GM19463 (cell line): ENCODE results near the gene CAB39.
"Not testable (repeated sequence)": the region's sequence is repeated elsewhere in the genome, so short reads cannot be mapped to it uniquely, and the experiment has no call there.

Source experiments
- ATAC-seq: cut with Tn5 transposase; IDR thresholded peaks from one replicate; pipeline ENCODE4 v1.9.1; 2021; ENCODE audit warnings: mild to moderate bottlenecking, moderate library complexity; ENCODE audit not compliant: unreplicated experiment

CAB39 gene

DNA sequence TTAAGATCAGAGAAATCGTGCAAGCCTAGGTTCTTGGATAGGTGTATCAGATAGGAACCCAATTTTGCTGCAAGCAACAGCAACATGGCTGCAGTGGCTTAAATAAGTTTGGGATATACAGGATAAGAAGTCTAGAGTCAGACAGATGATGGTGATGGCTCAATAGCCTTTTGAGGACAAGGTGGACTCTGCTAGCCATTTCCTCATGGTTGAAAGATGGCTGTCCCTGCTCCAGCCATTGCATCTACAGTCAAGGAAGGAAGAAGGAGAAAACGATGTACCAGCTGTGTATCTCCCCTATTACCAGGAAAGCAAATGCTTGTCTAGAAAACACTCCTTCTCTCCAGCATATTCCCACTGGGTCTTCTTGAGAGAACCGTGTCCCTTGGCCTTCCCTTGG lies 30.1 kb upstream of the CAB39 start:
- ATAC-seq, result no peak

DNA sequence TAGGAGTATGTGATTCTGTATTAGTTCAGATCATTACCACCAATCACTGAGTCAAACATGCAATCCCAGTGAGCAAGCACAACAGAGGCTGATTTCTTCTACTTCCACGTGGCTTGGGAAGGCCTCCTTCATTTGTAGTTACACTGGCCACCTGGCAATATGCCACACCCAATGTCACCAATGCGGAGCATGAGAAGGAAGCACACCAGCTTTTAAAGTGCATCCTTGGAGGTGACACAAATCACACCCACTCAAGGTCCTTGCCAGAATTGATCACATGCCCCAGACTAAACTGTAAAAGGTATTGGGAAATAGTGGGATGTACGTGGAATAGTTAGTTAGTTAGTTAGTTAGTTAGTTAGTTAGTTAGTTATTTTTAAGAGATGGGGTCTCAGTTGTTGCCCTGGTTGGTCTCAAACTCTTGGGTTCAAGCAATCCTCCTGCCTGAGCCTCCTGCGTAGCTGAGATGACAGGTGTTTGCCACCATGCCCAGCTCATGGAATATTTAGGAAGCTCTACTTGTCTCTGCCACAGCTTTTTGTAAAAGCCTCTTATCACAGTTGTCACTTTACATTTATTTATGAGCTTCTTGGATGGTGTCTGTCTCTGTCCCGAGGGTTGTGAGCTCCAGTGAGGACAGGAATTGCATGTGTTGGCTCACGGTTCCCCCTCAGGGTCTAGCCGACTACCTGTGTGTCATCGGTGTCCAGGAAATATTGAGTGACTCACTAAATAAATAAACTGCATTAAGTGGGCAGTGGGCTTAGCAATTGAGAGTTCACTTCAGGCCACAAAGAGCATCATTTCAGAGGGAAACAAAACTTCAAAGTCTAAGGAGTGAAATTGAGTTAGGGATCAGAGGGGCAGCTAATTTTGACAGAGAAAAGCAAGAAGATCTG lies 28.1 kb upstream of the CAB39 start:
- ATAC-seq, result no peak

DNA sequence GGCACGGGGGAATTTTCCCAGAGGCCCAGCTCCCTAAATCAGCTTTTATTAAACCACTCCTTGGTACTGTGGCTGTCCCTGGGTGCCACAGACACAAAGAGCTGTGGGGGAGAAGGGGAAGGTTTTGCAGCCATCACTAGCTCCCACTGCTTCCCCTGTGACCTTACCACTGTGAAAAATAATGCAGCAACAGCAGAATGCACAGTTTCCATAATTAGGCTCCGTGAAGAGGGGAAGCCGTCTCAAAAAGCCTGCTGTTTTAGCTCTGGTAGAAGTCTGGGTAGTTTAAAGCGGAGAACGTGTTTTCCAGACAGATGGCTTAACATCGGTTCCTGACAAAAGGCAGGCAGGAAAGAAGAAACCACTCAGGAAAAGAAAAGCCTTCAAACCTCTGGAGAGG lies 27.5 kb upstream of the CAB39 start:
- no peak for ATAC-seq

DNA sequence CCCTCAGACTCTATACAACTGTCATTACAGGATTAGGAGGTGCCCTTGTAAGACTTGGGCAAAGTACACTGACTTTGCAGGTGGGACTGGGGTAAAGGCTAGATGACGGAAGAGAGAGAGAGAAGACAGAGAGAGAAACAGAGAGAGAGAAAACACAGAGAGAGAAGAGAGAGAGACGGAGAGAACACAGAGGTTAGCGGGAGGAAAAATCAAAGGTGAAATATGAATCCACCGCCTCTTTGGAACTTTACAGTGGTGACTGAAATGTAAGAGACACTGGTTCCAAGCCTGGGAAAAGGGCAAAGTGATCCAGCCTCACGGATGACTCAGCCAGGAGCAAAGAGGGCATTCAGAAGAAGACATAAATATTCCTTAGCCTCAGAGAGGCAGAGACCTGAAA lies 25.1 kb upstream of the CAB39 start:
- no peak for ATAC-seq

DNA sequence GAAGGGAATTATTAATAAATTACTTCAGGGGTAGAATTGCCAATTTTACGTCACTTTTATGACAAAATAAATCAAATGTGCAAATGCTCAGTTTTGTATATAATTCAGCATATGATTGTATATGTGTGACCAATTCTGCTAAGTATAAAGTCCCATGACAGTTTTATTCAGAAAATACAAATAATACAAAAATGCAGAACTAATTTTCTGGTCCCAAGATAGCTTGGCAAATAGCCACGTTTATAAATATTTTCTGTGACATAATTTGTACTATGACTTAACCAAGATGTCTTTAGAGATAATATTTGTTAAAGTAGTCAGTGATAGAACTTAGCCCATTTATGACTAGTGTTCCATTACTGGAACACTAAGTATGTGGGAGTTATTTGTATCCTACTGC lies 24.2 kb upstream of the CAB39 start:
- no peak for ATAC-seq

DNA sequence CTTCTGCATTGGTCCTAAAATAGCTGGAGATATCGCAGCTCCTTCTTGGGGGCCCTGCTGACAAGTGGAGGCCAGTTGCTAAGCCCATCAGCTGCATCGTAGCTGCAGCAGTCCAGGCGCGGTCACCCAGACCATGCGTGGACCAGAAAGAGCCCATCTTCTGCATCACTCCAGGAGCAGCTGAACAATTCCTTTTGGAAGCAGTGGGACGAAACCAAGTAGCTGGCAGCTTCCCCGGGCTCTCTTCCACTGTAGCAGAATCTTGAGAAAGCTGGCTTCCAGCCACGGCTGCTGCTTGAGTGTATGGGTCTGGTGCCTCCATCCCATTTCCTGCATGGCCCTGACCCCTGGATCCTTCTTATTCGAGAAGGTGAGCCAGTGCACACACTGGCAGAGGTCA lies 22.2 kb upstream of the CAB39 start:
- no peak for ATAC-seq

DNA sequence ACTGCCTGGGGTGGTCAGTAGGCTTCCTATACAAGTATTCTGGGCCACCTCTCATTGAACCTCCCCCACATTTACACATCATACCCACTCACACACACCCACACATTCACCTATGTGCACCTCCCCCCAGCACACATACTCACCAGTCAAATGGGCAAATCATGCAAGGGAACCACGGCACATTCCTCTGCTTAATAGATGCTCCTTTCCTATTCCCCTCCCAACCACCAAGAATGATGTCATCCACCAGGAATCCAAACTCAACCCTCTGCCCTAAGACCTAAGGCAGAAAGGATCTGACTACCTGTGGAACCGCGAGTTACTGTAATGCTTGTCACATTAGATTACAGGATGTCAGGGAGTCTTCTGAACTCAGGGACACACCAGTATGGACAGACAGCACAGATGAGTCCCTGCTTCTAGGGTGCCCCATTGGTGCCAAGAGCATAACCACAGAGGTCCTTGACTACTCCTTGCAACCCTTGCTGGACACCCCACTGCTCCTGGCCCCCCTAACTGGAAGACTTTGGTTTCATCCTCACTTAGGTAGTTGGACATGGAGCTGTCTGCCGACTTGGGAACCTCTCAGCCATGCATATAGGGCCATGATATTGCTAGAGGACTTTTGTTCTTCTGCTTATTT lies 21.5 kb upstream of the CAB39 start:
- no peak for ATAC-seq

DNA sequence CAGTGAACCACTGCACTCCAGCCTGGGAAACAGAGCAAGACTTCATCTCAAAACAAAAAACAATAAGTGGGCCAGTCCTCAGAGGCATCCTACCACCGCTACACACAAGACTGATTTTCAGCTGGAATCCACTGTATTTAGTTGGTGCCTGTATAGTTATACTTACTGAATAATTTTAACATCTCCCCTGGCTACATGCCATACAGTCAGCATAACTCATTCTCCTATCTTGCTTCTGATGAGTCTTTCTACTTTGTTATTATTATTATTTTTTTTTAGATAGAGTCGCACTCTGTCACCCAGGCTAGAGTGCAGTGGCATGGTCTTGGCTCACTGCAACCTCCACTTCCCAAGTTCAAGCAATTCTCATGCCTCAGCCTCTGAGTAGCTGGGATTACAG lies 19.9 kb upstream of the CAB39 start:
- no peak for ATAC-seq

DNA sequence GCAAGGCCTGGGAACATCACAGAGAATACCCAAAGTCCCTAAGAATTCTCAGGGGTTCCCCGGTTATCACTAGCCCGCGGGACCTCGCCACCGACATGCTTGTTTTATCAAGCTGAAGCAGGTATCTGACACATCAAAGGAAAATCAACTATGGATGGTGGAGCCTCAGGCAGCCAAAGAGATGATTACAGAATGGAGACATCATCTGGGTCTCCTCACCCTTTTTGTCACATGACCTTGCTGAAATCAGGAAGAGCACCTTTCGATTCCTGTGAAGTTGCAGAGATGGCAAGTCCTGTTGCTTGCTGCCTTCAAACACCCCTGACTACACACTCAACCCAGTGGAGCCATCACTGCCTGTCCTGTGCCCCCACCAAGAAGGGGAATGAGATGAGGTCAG lies 19.2 kb upstream of the CAB39 start:
- ATAC-seq, result no peak

DNA sequence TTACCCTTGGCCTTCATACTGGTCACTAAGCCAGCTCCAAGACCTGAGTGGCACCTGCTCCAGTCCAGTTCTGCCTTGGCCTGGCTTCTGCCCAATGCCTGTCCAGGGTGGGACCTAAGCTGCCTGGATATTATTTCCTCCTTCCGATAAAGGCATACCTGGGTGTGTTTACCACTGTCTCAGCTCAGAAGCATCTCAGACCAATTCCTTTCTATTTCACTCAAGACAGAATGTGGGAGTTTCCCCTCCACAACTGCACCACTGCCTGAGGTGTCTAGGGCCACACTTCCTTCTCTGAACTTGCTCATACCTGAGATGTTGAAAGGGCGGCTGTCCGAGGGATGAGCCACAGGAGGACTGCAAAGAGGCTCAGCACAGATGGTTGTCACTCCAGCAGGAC lies 18.4 kb upstream of the CAB39 start:
- ATAC-seq, result no peak

DNA sequence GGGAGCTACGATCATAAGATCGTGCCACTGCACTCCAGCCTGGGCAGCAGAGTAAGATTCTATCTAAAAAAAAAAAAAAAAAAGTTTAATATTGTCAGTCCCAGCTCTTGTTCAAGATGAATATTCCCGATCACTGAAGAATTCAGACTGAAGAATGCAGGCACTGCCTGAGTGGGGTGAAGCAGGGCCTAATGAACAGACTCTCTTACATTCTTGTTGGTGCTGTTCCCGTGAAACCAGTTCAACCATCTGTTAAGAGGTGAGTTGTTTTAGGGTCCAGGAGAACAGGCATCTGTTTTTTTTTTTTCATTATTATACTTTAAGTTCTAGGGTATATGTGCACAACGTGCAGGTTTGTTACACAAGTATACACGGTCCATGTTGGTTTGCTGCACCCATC lies 17.1 kb upstream of the CAB39 start:
- ATAC-seq, result no peak

DNA sequence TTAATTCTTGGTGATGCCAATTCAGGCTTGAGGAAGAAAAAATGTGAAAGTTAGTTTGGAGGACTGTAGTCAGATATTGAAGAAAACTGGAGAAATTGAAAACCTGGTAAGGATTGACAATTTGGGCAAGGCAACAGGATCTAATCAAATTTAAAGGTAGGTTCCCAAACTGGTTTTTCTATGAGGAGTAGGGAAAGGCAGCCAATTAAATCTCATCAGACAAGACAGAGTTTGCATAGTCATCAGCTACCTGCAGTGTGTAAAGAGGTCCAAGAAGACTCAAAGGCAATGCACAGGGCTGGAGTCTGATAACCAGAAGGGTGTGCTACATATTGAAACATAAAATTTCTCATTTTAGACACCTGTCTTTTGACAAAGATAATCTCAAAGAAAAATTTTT lies 16.0 kb upstream of the CAB39 start:
- ATAC-seq, result no peak

DNA sequence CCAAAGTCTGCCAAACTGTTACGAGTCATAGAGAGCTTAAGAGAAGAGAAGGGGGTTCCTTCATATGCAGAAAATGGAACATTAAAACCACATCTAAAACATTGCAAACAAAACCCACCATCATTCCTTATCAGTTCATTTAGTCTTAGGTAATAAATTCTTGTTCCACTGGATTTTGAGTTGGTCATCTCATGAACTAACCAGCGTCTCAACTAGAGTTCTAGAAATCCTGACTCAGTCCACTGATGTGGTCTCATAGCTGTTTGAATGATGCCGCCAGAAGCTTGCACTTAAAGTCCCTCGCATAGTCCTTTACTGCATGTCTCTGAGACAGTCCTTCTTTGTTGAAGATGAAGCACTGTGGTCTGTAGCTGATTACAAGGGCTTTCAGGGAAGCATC lies 15.0 kb upstream of the CAB39 start:
- no peak for ATAC-seq

DNA sequence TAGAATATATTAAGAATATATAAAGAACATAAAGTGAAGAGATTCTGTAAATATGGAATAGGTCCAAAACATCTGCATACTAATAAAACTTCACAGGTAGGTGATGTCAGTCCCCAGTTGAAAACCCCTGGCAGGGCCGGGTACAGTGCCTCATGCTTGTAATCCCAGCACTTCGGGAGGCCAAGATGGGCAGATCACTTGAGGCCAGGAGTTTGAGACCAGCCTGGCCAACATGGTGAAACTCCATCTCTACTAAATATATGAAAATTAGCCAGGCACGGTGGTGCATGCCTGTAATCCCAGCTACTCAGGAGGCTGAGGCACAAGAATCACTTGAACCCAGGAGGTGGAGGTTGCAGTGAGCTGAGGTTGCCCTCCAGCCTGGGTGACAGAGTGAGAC lies 13.9 kb upstream of the CAB39 start:
- not testable (repeated sequence) for ATAC-seq

DNA sequence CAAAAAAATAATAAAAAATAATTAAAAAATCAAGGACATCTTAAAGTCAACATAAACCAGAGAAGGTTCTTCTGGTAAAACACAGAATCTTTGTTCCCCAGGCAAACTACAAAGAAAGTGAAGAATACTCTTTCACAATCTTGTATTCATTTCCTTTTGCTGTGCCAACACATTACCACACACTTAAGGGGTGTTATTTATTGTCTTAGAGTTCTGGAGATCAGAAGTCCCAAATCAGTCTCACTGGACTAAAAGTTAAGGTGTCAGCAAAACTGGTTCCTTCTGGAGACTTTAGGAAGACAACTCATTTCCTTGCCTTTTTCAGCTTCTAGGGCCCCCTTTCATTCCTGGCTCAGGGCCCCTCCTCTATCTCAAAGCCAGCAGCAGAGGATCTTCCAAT lies 12.2 kb upstream of the CAB39 start:
- ATAC-seq, result no peak

DNA sequence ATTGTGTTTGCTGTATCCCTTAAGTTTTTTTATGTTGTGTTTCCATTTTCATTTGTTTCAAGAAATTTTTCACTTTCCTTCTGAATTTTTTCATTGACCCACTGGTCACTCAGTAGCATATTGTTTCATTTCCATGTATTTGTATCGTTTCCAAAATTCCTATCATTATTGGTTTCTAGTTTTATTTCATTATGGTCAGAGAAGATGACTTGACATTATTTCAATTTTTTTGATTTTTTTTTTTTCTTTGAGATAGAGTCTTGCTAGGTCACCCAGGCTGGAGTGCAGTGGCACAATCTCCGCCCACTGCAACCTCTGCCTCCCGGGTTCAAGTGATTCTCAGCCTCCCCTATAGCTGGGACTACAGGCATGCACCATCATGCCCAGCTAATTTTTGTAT lies 11.3 kb upstream of the CAB39 start:
- no peak for ATAC-seq

DNA sequence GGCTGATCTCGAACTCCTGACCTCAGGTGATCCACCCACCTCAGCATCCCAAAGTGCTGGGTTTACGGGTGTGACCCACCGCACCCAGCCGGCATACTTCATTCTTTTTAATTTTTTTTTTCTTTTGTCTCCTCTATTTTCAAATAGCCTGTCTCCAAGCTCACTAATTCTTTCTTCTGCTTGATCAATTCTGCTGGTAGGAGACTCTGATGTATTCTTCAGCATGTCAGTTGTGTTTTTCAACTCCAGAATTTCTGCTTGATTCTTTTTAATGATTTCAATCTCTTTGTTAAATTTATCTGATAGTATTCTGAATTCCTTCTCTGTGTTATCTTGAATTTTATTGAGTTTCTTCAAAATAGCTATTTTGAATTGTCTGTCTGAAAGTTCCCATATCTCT lies 10.2 kb upstream of the CAB39 start:
- ATAC-seq, result not testable (repeated sequence)

DNA sequence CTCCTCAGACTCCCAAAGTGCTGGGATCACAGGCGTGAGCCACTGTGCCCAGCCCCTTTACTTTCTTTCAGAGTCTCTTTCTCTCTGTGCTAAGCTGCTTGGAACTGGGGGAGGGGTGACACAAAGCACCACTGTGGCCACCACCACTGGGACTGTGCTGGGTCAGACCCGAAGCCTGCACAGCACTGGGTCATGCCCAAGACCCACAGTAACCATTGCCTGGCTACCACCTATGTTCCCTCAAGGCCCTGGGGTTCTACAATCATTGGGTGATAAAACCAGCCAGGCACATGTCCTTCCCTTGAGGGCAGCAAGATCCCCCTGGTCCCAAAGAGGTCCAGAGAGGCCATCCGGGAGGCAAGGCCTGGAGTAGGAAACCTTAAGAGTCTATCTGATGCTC lies 9.1 kb upstream of the CAB39 start:
- no peak for ATAC-seq

DNA sequence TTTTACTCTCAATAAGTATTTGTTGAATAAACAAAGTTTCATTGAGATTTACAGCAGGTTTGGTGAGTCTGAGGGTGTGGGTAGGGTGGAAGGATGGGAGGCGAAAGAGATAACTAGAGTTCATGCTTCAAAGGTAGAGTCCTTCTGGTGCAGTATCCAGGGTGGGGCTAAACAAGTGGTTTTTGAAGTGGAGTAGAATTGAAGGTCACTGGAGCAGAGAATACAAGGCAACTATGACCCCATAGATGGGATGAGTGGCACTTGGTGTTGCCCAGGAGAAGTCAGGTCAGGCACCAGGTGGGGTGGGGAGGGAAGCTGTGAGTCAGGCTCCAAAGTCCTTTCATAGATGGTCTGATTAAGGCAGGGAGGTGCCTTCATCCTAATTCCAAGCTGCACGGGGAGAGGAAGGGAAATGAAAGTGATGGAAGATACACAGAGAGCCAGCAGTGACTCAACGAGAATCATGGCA lies 6.6 kb upstream of the CAB39 start:
- ATAC-seq, result no peak

DNA sequence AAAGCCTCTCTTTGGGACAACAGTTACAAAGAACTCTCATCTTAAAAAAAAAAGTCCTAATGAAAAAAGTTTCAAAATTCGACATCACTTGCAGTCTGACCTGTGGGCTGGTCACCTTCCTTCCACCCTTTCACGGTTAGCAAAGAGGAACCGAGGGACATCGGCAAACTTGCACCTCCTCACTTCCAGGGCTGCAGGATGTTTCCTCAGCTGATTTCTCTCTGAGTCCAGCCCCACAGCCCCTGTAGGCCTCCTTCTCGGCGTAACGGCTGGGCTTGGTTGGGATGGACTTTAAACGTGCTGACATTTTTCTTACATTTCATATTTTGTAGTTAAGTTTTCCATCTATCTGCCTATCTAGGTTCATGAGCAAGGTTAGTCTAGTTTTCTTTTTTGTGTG lies 5.7 kb upstream of the CAB39 start:
- no peak for ATAC-seq

DNA sequence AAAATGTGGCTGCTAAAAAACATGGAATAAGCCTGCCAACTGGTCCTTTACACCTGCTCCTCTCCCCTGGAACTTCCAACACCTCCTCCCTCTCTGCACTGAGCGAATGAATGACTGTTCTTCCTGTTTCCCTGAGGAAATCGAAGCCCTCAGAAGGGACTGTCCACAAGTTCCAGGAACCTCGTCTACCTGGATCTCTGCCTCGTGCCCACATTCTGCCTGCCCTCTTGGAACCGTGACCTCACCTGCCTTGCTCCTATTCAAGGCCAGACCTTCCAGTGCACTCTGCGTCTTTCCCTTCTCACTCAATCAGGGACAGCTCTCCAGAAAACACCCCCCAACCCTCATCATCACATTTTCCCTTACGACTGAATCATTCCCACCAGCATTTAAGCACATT lies 4.4 kb upstream of the CAB39 start:
- no peak for ATAC-seq

DNA sequence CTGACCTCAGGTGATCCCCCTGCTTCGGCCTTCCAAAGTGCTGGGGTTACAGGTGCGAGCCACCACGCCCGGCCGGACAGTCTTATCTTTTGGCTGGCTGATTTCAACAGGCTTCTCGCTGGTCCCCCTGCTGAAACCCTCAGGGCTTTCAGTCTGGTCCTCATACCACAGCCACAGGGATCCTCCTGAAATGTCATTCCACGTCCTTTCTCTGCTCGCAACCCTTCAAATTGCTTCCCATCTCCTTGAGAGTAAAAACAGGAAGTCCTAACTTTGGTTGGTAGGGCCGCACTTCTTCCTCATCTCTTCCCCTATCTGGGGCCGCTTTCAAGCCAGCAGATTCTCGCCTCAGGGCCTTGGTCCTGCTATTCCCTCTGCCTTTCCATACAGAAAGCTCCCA lies 1.4 kb upstream of the CAB39 start:
- ATAC-seq, result no peak
